ENCODE results near the gene ATP2A3.

The ATP2A3 gene

GRCh38 chr17:3892095-3892998, 71.9 kb downstream of the ATP2A3 start:
- no peak for TF ChIP-seq GABPA (IDR thresholded peaks at IDR 0.05; ENCODE audit: low read depth)
- TF ChIP-seq, protein P1, sequence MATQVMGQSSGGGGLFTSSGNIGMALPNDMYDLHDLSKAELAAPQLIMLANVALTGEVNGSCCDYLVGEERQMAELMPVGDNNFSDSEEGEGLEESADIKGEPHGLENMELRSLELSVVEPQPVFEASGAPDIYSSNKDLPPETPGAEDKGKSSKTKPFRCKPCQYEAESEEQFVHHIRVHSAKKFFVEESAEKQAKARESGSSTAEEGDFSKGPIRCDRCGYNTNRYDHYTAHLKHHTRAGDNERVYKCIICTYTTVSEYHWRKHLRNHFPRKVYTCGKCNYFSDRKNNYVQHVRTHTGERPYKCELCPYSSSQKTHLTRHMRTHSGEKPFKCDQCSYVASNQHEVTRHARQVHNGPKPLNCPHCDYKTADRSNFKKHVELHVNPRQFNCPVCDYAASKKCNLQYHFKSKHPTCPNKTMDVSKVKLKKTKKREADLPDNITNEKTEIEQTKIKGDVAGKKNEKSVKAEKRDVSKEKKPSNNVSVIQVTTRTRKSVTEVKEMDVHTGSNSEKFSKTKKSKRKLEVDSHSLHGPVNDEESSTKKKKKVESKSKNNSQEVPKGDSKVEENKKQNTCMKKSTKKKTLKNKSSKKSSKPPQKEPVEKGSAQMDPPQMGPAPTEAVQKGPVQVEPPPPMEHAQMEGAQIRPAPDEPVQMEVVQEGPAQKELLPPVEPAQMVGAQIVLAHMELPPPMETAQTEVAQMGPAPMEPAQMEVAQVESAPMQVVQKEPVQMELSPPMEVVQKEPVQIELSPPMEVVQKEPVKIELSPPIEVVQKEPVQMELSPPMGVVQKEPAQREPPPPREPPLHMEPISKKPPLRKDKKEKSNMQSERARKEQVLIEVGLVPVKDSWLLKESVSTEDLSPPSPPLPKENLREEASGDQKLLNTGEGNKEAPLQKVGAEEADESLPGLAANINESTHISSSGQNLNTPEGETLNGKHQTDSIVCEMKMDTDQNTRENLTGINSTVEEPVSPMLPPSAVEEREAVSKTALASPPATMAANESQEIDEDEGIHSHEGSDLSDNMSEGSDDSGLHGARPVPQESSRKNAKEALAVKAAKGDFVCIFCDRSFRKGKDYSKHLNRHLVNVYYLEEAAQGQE (IDR thresholded peaks at IDR 0.05; ENCODE audit: insufficient replicate concordance, low read depth), result no peak
- Histone ChIP-seq H3K27ac (replicated peaks) (peak overlapping the region; percentile 40; the same call in 1 of the 2 replicates), H3K27me3 (ENCODE audit: insufficient read depth, poor library complexity, severe bottlenecking) (no peaks in the 10 kb centered on the region), H3K4me3 (replicated peaks; ENCODE audit: insufficient read depth, low read length) (peak overlapping the region; percentile 60)
- DNase-seq (ENCODE audit: low read depth in 1 of 2, low spot score in 1 of 2), result peak; percentile 28 to 55

DNA sequence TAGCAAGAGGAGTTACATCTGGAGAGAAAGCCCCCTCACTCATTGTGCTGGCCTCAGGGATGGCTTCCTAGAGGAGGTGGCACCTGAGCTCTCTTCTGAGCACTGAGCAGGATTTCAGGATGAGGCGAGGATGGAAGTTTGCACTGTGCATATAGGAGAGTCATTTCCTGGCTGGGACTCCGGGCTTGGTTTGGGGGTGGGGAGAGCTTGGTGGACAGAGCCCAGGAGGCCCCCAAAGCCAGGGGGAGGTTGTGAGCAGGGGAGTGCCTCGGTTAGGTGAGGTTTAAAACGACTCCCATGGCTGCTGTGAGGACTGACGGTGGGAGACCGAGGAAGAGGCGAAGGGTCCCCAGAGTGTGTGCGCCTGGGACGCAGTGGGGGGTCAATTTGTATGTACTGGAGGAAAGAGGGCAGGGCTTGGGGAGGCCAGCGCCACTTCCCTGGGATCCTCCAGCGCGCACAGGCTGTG, 72.6 kb downstream of the ATP2A3 start:
- peak overlapping the region; percentile 60 for H3K4me3 ChIP-seq (replicated peaks; ENCODE audit: insufficient read depth, low read length)
- H3K27ac ChIP-seq (replicated peaks), result no peak overlapping the region
- DNase-seq (ENCODE audit: low read depth in 1 of 2, low spot score in 1 of 2), result no peak
- no peak for TF ChIP-seq GABPA (IDR thresholded peaks at IDR 0.05; ENCODE audit: low read depth)
- TF ChIP-seq, protein P1 (IDR thresholded peaks at IDR 0.05; ENCODE audit: insufficient replicate concordance, low read depth), result no peak
- no peak for TF ChIP-seq POLR2AphosphoS5 (IDR thresholded peaks at IDR 0.05; ENCODE audit: low read depth)
- no peaks in the 10 kb centered on the region for H3K27me3 ChIP-seq (ENCODE audit: insufficient read depth, poor library complexity, severe bottlenecking)

- Histone ChIP-seq H3K27ac (replicated peaks) (no peak overlapping the region), H3K27me3 (ENCODE audit: insufficient read depth, poor library complexity, severe bottlenecking) (no peaks in the 10 kb centered on the region), H3K4me3 (replicated peaks; ENCODE audit: insufficient read depth, low read length) (no peak overlapping the region)
- DNase-seq (ENCODE audit: low read depth in 1 of 2, low spot score in 1 of 2), result no peak
- no peak for TF ChIP-seq GABPA (IDR thresholded peaks at IDR 0.05; ENCODE audit: low read depth)
- TF ChIP-seq, protein P1 (IDR thresholded peaks at IDR 0.05; ENCODE audit: insufficient replicate concordance, low read depth), result no peak
Observed at GRCh38 chr17:3890878-3891219, 73.4 kb downstream of the ATP2A3 start.

GRCh38 chr17:3890082-3890877, 74.0 kb downstream of the ATP2A3 start:
- no peak for DNase-seq (ENCODE audit: low read depth in 1 of 2, low spot score in 1 of 2)
- no peaks in the 10 kb centered on the region for H3K27me3 ChIP-seq (ENCODE audit: insufficient read depth, poor library complexity, severe bottlenecking)
- H3K27ac ChIP-seq (replicated peaks), result no peak overlapping the region
- no peak overlapping the region for H3K4me3 ChIP-seq (replicated peaks; ENCODE audit: insufficient read depth, low read length)
- TF ChIP-seq POLR2AphosphoS5 (IDR thresholded peaks at IDR 0.05; ENCODE audit: low read depth) (no peak), GABPA (IDR thresholded peaks at IDR 0.05; ENCODE audit: low read depth) (no peak), SPI1 (IDR thresholded peaks at IDR 0.05; ENCODE audit: borderline replicate concordance, low read depth) (no peak)
- TF ChIP-seq, protein P2, sequence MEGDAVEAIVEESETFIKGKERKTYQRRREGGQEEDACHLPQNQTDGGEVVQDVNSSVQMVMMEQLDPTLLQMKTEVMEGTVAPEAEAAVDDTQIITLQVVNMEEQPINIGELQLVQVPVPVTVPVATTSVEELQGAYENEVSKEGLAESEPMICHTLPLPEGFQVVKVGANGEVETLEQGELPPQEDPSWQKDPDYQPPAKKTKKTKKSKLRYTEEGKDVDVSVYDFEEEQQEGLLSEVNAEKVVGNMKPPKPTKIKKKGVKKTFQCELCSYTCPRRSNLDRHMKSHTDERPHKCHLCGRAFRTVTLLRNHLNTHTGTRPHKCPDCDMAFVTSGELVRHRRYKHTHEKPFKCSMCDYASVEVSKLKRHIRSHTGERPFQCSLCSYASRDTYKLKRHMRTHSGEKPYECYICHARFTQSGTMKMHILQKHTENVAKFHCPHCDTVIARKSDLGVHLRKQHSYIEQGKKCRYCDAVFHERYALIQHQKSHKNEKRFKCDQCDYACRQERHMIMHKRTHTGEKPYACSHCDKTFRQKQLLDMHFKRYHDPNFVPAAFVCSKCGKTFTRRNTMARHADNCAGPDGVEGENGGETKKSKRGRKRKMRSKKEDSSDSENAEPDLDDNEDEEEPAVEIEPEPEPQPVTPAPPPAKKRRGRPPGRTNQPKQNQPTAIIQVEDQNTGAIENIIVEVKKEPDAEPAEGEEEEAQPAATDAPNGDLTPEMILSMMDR (IDR thresholded peaks at IDR 0.05; ENCODE audit: insufficient read depth, low read length), result no peak
- TF ChIP-seq, protein P1 (IDR thresholded peaks at IDR 0.05; ENCODE audit: insufficient replicate concordance, low read depth), result no peak

Data from HL-60 (cell line).